ENCODE data around the gene WDR31. TPM values are rescaled to one million over a fixed set of nuclear protein-coding genes. Genes with fewer than 3 reads are reported as not detected.

Gene WDR31
- total RNA-seq, 1 experiment from 2014 or later = 1.7 TPM

DNA sequence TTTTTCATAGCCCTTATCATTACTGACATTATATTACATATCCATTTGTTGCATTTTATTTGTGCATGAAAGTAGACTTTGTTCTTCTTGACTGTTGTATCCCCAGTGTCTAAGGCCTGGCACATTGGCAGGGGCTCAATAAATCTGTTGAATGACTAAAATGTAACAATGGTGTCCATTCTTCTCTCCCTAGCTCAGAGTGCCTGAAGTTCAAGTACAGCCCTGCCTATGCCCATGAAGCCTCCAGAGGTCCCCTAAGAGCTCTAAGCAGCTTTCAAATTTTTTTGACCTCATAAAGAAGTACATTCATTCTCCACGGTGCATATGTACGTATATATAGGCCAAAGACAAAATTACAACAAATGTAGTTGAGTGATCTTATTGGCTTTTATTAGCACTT is 5.1 kb upstream of the WDR31 start:
- POLR2A ChIA-PET (ENCODE audit: unreplicated experiment) = no interaction called here
- Histone ChIP-seq H3K4me3 (ENCODE audit: low read length) (no peak overlapping the region), H3F3A (ENCODE audit: low read length, unreplicated experiment) (no peaks in the 10 kb centered on the region), H3K9me2 (replicated peaks; ENCODE audit: low read length) (no peaks in the 10 kb centered on the region), H4K20me1 (ENCODE audit: low read length) (no peaks in the 10 kb centered on the region), H3K79me2 (ENCODE audit: low read length) (peaks cover 5% of the 10 kb centered on the region), H3K9me3 (ENCODE audit: low read length) (no peaks in the 10 kb centered on the region), H3K9ac (ENCODE audit: low read length) (no peak overlapping the region), H3K27ac (ENCODE audit: low read length) (no peak overlapping the region), H3K27me3 (ENCODE audit: low read length) (no peaks in the 10 kb centered on the region), H3K4me1 (ENCODE audit: insufficient read depth, low read length) (peaks cover 27% of the 10 kb centered on the region), H2AFZ (ENCODE audit: low read length) (no peak overlapping the region), H3K4me2 (ENCODE audit: low read length) (no peak overlapping the region), H3K36me3 (ENCODE audit: low read depth, low read length) (no peaks in the 10 kb centered on the region)
- TF ChIP-seq, protein P1, sequence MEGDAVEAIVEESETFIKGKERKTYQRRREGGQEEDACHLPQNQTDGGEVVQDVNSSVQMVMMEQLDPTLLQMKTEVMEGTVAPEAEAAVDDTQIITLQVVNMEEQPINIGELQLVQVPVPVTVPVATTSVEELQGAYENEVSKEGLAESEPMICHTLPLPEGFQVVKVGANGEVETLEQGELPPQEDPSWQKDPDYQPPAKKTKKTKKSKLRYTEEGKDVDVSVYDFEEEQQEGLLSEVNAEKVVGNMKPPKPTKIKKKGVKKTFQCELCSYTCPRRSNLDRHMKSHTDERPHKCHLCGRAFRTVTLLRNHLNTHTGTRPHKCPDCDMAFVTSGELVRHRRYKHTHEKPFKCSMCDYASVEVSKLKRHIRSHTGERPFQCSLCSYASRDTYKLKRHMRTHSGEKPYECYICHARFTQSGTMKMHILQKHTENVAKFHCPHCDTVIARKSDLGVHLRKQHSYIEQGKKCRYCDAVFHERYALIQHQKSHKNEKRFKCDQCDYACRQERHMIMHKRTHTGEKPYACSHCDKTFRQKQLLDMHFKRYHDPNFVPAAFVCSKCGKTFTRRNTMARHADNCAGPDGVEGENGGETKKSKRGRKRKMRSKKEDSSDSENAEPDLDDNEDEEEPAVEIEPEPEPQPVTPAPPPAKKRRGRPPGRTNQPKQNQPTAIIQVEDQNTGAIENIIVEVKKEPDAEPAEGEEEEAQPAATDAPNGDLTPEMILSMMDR (conservative IDR thresholded peaks at IDR 0.05; ENCODE audit: low read depth, low read length) = no peak
- TF ChIP-seq EZH2 (IDR thresholded peaks at IDR 0.05; ENCODE audit: low read length, unreplicated experiment) (no peak), EZH2phosphoT487 (IDR thresholded peaks at IDR 0.05; ENCODE audit: borderline replicate concordance, low read length) (no peak)
- DNase-seq = no peak
- CTCF ChIA-PET = no interaction called here
- intact Hi-C loops (cut with micrococcal nuclease) = no loop called here
- BruUV-seq (replicated peaks) = no TSS peak
- ATAC-seq = no peak

GRCh38 chr9:113343732-113344231 is 3.7 kb upstream of the WDR31 start:
- Histone ChIP-seq H3K4me1 (ENCODE audit: insufficient read depth, low read length) (peaks cover 25% of the 10 kb centered on the region), H3F3A (ENCODE audit: low read length, unreplicated experiment) (no peaks in the 10 kb centered on the region), H3K9me3 (ENCODE audit: low read length) (no peaks in the 10 kb centered on the region), H4K20me1 (ENCODE audit: low read length) (no peaks in the 10 kb centered on the region), H2AFZ (ENCODE audit: low read length) (no peak overlapping the region), H3K27ac (ENCODE audit: low read length) (no peak overlapping the region), H3K4me3 (ENCODE audit: low read length) (no peak overlapping the region), H3K9ac (ENCODE audit: low read length) (no peak overlapping the region), H3K9me2 (replicated peaks; ENCODE audit: low read length) (no peaks in the 10 kb centered on the region), H3K4me2 (ENCODE audit: low read length) (no peak overlapping the region), H3K36me3 (ENCODE audit: low read depth, low read length) (no peaks in the 10 kb centered on the region), H3K27me3 (ENCODE audit: low read length) (no peaks in the 10 kb centered on the region), H3K79me2 (ENCODE audit: low read length) (no peaks in the 10 kb centered on the region)
- TF ChIP-seq, protein P1 (conservative IDR thresholded peaks at IDR 0.05; ENCODE audit: low read depth, low read length) = no peak
- TF ChIP-seq EZH2phosphoT487 (IDR thresholded peaks at IDR 0.05; ENCODE audit: borderline replicate concordance, low read length) (no peak), EZH2 (IDR thresholded peaks at IDR 0.05; ENCODE audit: low read length, unreplicated experiment) (no peak)
- CTCF ChIA-PET = no interaction called here
- no TSS peak for BruUV-seq (replicated peaks)
- ATAC-seq = no peak
- intact Hi-C loops (cut with micrococcal nuclease) = no loop called here
- POLR2A ChIA-PET (ENCODE audit: unreplicated experiment) = no interaction called here
- no peak for DNase-seq

- peak; percentile 52 for ATAC-seq
- POLR2A ChIA-PET (ENCODE audit: unreplicated experiment) = no interaction called here
Observed at GRCh38 chr9:113341712-113342410, 1.8 kb upstream of the WDR31 start.

More at GRCh38 chr9:113341712-113342410, 1.8 kb upstream of the WDR31 start:
- intact Hi-C loops (cut with micrococcal nuclease) = loop anchor here (2.0 kb wide), 2 partner anchors 33 to 59 kb away; partner anchors contain the start of gene ALAD
- H3K27ac ChIP-seq (ENCODE audit: low read length) = peak overlapping the region; percentile 63
- peak overlapping the region; percentile 7; the same call in 1 of the 2 replicates for H3K4me3 ChIP-seq (ENCODE audit: low read length)
- BruUV-seq (replicated peaks) = no TSS peak
- no peaks in the 10 kb centered on the region for H3K9me3 ChIP-seq (ENCODE audit: low read length)
- H3K27me3 ChIP-seq (ENCODE audit: low read length) = no peaks in the 10 kb centered on the region
- peak; percentile 90 for DNase-seq
- CTCF ChIA-PET = no interaction called here
- no peaks in the 10 kb centered on the region for H4K20me1 ChIP-seq (ENCODE audit: low read length)
- H3K4me1 ChIP-seq (ENCODE audit: insufficient read depth, low read length) = peaks cover 25% of the 10 kb centered on the region
- peak overlapping the region; percentile 35 for H2AFZ ChIP-seq (ENCODE audit: low read length)
- H3K9ac ChIP-seq (ENCODE audit: low read length) = no peak overlapping the region
- no peaks in the 10 kb centered on the region for H3K9me2 ChIP-seq (replicated peaks; ENCODE audit: low read length)
- TF ChIP-seq, protein P1 (conservative IDR thresholded peaks at IDR 0.05; ENCODE audit: low read depth, low read length) = no peak
- TF ChIP-seq EZH2phosphoT487 (IDR thresholded peaks at IDR 0.05; ENCODE audit: borderline replicate concordance, low read length) (no peak), EZH2 (IDR thresholded peaks at IDR 0.05; ENCODE audit: low read length, unreplicated experiment) (no peak)
- no peaks in the 10 kb centered on the region for H3K79me2 ChIP-seq (ENCODE audit: low read length)
- no peaks in the 10 kb centered on the region for H3F3A ChIP-seq (ENCODE audit: low read length, unreplicated experiment)
- no peaks in the 10 kb centered on the region for H3K36me3 ChIP-seq (ENCODE audit: low read depth, low read length)
- peak overlapping the region; percentile 61 for H3K4me2 ChIP-seq (ENCODE audit: low read length)
